GM10248 (cell line): ENCODE data around the gene SIK3.
"Not testable (repeated sequence)": the region's sequence is repeated elsewhere in the genome, so short reads cannot be mapped to it uniquely, and the experiment has no call there.

ENCODE experiments used
- CTCF ChIA-PET: fragments of 300-600 bp; sonication (Branson Sonifier 250); formaldehyde crosslinking; extraction: SDS; loops from one replicate; lab custom pipeline; 2021; ENCODE audit warnings: antibody characterized with exemption; lab: Yijun Ruan, JAX
- POLR2A ChIA-PET: fragments of 350-650 bp; sonication (Branson Sonifier 250); formaldehyde crosslinking; extraction: SDS; loops from one replicate; lab custom pipeline; 2020; ENCODE audit warnings: antibody characterized with exemption; lab: Yijun Ruan, JAX
- DNase-seq: peaks from one replicate; pipeline ENCODE4 v3.0.0; 2012; ENCODE audit errors: extremely low spot score
- CTCF ChIP-seq: IDR thresholded peaks from 2 replicates; pipeline ENCODE4 v1.5.1; 2012; ENCODE audit warnings: mild to moderate bottlenecking, low read depth; ENCODE audit errors: extremely low read depth, missing control alignments, control extremely low read depth

Gene SIK3

GRCh38 chr11:117057727-117058126, 40.5 kb downstream of the SIK3 start:
- CTCF ChIA-PET = interaction anchor here (1.2 to 1.9 kb wide), 3 partner anchors 16 to 49 kb away, joined by 3 to 6 read pairs (median 4); no protein-coding TSS in a partner anchor
- no peak for TF ChIP-seq CTCF
- POLR2A ChIA-PET = no interaction called here
- DNase-seq = no peak

GRCh38 chr11:117057317-117057716, 40.9 kb downstream of the SIK3 start:
- TF ChIP-seq CTCF = no peak
- ChIA-PET POLR2A (no interaction called here), CTCF (interaction anchor here (1.8 to 1.9 kb wide), 2 partner anchors 16 to 49 kb away, joined by 4 to 6 read pairs; no protein-coding TSS in a partner anchor)
- DNase-seq = no peak

GRCh38 chr11:117055469-117055868, 42.8 kb downstream of the SIK3 start:
- no peak for TF ChIP-seq CTCF
- ChIA-PET CTCF (no interaction called here), POLR2A (no interaction called here)
- no peak for DNase-seq

- no peak for DNase-seq
- POLR2A ChIA-PET = interaction anchor here (0.5 kb wide), 1 partner anchor 21 kb away, joined by 3 read pairs; no protein-coding TSS in a partner anchor
- no peak for TF ChIP-seq CTCF
- CTCF ChIA-PET = no interaction called here
These were observed 43.8 kb downstream of the SIK3 start for GRCh38 chr11:117054382-117054781.

GRCh38 chr11:117052196-117053149, 45.8 kb downstream of the SIK3 start:
- CTCF ChIA-PET = interaction anchor here (1.3 to 1.8 kb wide), 6 partner anchors 9 to 127 kb away, joined by 3 to 6 read pairs (median 3); no protein-coding TSS in a partner anchor
- no peak for TF ChIP-seq CTCF
- DNase-seq = no peak
- POLR2A ChIA-PET = no interaction called here

- POLR2A ChIA-PET, DNase-seq: not testable (repeated sequence)
- CTCF ChIA-PET = interaction anchor here (0.9 to 1.8 kb wide), 4 partner anchors 10 to 16 kb away, joined by 3 to 8 read pairs (median 3); no protein-coding TSS in a partner anchor
These were observed 48.1 kb downstream of the SIK3 start for GRCh38 chr11:117050121-117050520.

- DNase-seq, CTCF ChIA-PET, POLR2A ChIA-PET: not testable (repeated sequence)
These were observed 51.6 kb downstream of the SIK3 start for GRCh38 chr11:117046627-117047026.
